ENCODE measurements around the gene MAD1L1. TPM values are rescaled to one million over a fixed set of nuclear protein-coding genes. Genes with fewer than 3 reads are reported as not detected.

The MAD1L1 gene
- total RNA-seq, 1 experiment from 2014 or later = 46.7 TPM

GRCh38 chr7:2228921-2229320 is 3.8 kb downstream of the MAD1L1 start:
- Histone ChIP-seq H3K4me3 (ENCODE audit: low read depth, low read length, poor library complexity, severe bottlenecking) (no peak overlapping the region), H3K36me3 (ENCODE audit: insufficient read depth, low read length, poor library complexity, severe bottlenecking) (peaks cover 36% of the 10 kb centered on the region), H3K9me3 (ENCODE audit: low read depth, low read length, poor library complexity, severe bottlenecking) (no peaks in the 10 kb centered on the region), H3K4me1 (ENCODE audit: insufficient read depth, low read length, poor library complexity, severe bottlenecking) (peaks cover 4% of the 10 kb centered on the region), H3K27ac (ENCODE audit: low read depth, low read length, poor library complexity, severe bottlenecking) (no peak overlapping the region), H3K27me3 (replicated peaks; ENCODE audit: insufficient read depth, low read depth, low read length, poor library complexity) (no peaks in the 10 kb centered on the region)
- no peak for DNase-seq (ENCODE audit: low spot score)
- CTCF ChIA-PET = no interaction called here
- intact Hi-C loops (cut with micrococcal nuclease; ENCODE audit: unreplicated experiment) = no loop called here
- TF ChIP-seq CTCF (conservative IDR thresholded peaks at IDR 0.05; ENCODE audit: low read depth, low read length) (no peak), EZH2 (IDR thresholded peaks at IDR 0.05; ENCODE audit: borderline replicate concordance, low read depth, low read length, poor library complexity, severe bottlenecking) (no peak)
- BruUV-seq (replicated peaks) = no TSS peak
- POLR2A ChIA-PET (ENCODE audit: low non-redundant PET) = no interaction called here

- no peak for DNase-seq (ENCODE audit: low spot score)
- POLR2A ChIA-PET (ENCODE audit: low non-redundant PET) = no interaction called here
- CTCF ChIA-PET = no interaction called here
- no peaks in the 10 kb centered on the region for H3K27me3 ChIP-seq (replicated peaks; ENCODE audit: insufficient read depth, low read depth, low read length, poor library complexity)
- no peak overlapping the region for H3K4me3 ChIP-seq (ENCODE audit: low read depth, low read length, poor library complexity, severe bottlenecking)
- intact Hi-C loops (cut with micrococcal nuclease; ENCODE audit: unreplicated experiment) = no loop called here
- H3K9me3 ChIP-seq (ENCODE audit: low read depth, low read length, poor library complexity, severe bottlenecking) = no peaks in the 10 kb centered on the region
- H3K4me1 ChIP-seq (ENCODE audit: insufficient read depth, low read length, poor library complexity, severe bottlenecking) = no peaks in the 10 kb centered on the region
- H3K27ac ChIP-seq (ENCODE audit: low read depth, low read length, poor library complexity, severe bottlenecking) = no peak overlapping the region
- H3K36me3 ChIP-seq (ENCODE audit: insufficient read depth, low read length, poor library complexity, severe bottlenecking) = peaks cover 35% of the 10 kb centered on the region
- no TSS peak for BruUV-seq (replicated peaks)
- TF ChIP-seq CTCF (conservative IDR thresholded peaks at IDR 0.05; ENCODE audit: low read depth, low read length) (no peak), EZH2 (IDR thresholded peaks at IDR 0.05; ENCODE audit: borderline replicate concordance, low read depth, low read length, poor library complexity, severe bottlenecking) (no peak)
Measured at GRCh38 chr7:2227699-2228098, 5.0 kb downstream of the MAD1L1 start.

GRCh38 chr7:2225830-2226229 is 6.9 kb downstream of the MAD1L1 start:
- Histone ChIP-seq H3K27ac (ENCODE audit: low read depth, low read length, poor library complexity, severe bottlenecking) (no peak overlapping the region), H3K4me1 (ENCODE audit: insufficient read depth, low read length, poor library complexity, severe bottlenecking) (no peaks in the 10 kb centered on the region), H3K36me3 (ENCODE audit: insufficient read depth, low read length, poor library complexity, severe bottlenecking) (peaks cover 40% of the 10 kb centered on the region), H3K4me3 (ENCODE audit: low read depth, low read length, poor library complexity, severe bottlenecking) (no peak overlapping the region), H3K9me3 (ENCODE audit: low read depth, low read length, poor library complexity, severe bottlenecking) (no peaks in the 10 kb centered on the region), H3K27me3 (replicated peaks; ENCODE audit: insufficient read depth, low read depth, low read length, poor library complexity) (no peaks in the 10 kb centered on the region)
- no TSS peak for BruUV-seq (replicated peaks)
- CTCF ChIA-PET = no interaction called here
- no peak for TF ChIP-seq EZH2 (IDR thresholded peaks at IDR 0.05; ENCODE audit: borderline replicate concordance, low read depth, low read length, poor library complexity, severe bottlenecking)
- no peak for TF ChIP-seq CTCF (conservative IDR thresholded peaks at IDR 0.05; ENCODE audit: low read depth, low read length)
- intact Hi-C loops (cut with micrococcal nuclease; ENCODE audit: unreplicated experiment) = no loop called here
- POLR2A ChIA-PET (ENCODE audit: low non-redundant PET) = no interaction called here
- no peak for DNase-seq (ENCODE audit: low spot score)
